Peyer's patch (tissue), 4 donors: Measurements from ENCODE around the gene PPM1M. TPM values are rescaled to one million over a fixed set of nuclear protein-coding genes. Genes with fewer than 3 reads are reported as not detected.
A peak's percentile ranks its signal among the peaks of the same experiment; 100 is the strongest.

Source experiments
- DNase-seq, 3 donors: peaks; one replicate each; pipeline ENCODE4 v3.0.0-alpha.2; 2017 to 2019
- H3K27ac ChIP-seq, 4 donors: fragments of 200-600 bp; sonication (generic); one replicate each; pipeline ENCODE4 v1.5.1; 2016 to 2019
- H3K27me3 ChIP-seq, 2 donors: fragments of 200-600 bp; sonication (generic); one replicate each; pipeline ENCODE4 v1.5.1; 2019
- H3K36me3 ChIP-seq, 3 donors: fragments of 200-600 bp; sonication (generic); one replicate each; pipeline ENCODE4 v1.5.1; 2016 to 2019
- H3K4me1 ChIP-seq, 4 donors: fragments of 200-600 bp; sonication (generic); one replicate each; pipeline ENCODE4 v1.5.1; 2016 to 2019
- H3K4me3 ChIP-seq, 4 donors: fragments of 200-600 bp; sonication (generic); 1 replicate in 3 of 4; 2 replicates in 1 of 4; pipeline ENCODE4 v1.5.1; 2016 to 2019; ENCODE audit warnings: mild to moderate bottlenecking in 1 of 4
- H3K9me3 ChIP-seq, 4 donors: fragments of 200-600 bp; sonication (generic); one replicate each; pipeline ENCODE4 v1.5.1; 2016 to 2019; ENCODE audit warnings: mild to moderate bottlenecking in 1 of 4
- CTCF ChIP-seq, 6 experiments: fragments of 450-650 bp in 4 of 6; fragments of 200-600 bp in 2 of 6; sonication (generic) in 1 of 6; IDR thresholded peaks; one replicate each; pipeline ENCODE4 v1.5.1; 2017 to 2019; ENCODE audit warnings: antibody characterized with exemption in 6 of 6, mild to moderate bottlenecking in 3 of 6, moderate library complexity in 1 of 6
- POLR2A ChIP-seq, 2 donors: fragments of 450-650 bp; IDR thresholded peaks; one replicate each; pipeline ENCODE4 v1.5.1; 2017; ENCODE audit warnings: antibody characterized with exemption in 2 of 2, mild to moderate bottlenecking in 2 of 2, moderate library complexity in 2 of 2
- total RNA-seq, 4 donors: library from RNA; depleted of rRNA; stranded (reverse); fragments of >200 nt; gene quantifications; one replicate each; pipeline ENCODE4 v1.1.0, GENCODE V29; 2016

Gene PPM1M
- total RNA-seq, 4 donors from 2014 or later: 4.0 to 32.2 (median 6.7) TPM

GRCh38 chr3:52238761-52239701 lies 6.5 kb upstream of the PPM1M start, which contains the start of gene TWF2:
Gene TWF2, minus strand, starts transcription at chr3:52239158. Its CDS starts 142 bp downstream, at chr3:52239016.
- H3K4me1 ChIP-seq: peaks cover 0 to 46% (median 16%) of the 10 kb centered on the region in 4 donors
- TF ChIP-seq CTCF (IDR thresholded peaks at IDR 0.05) (peak; percentile 25 to 61 (median 48)), POLR2A (IDR thresholded peaks at IDR 0.05) (peak; percentile 50 to 59)
- H3K27me3 ChIP-seq: no peaks in the 10 kb centered on the region
- peak; percentile 77 to 91 (median 87) for DNase-seq
- H3K9me3 ChIP-seq: no peaks in the 10 kb centered on the region
- peak within 1 kb of the TSS; percentile 83 to 99 (median 92) for H3K27ac ChIP-seq
- H3K4me3 ChIP-seq: peak within 1 kb of the TSS; percentile 88 to 94 (median 91)
- peaks cover 0 to 12% (median 0%) of the 10 kb centered on the region in 3 donors for H3K36me3 ChIP-seq

GRCh38 chr3:52240059-52240885 lies 5.3 kb upstream of the PPM1M start:
- Histone ChIP-seq H3K4me3 (peak overlapping the region in 2 of 4 donors; percentile 88 to 94), H3K27me3 (no peaks in the 10 kb centered on the region), H3K9me3 (no peaks in the 10 kb centered on the region), H3K36me3 (no peaks in the 10 kb centered on the region), H3K4me1 (peaks cover 2 to 52% (median 21%) of the 10 kb centered on the region in 4 donors), H3K27ac (peak overlapping the region in 3 of 4 donors; percentile 83 to 99 (median 94))
- DNase-seq: peak; percentile 40 to 69 (median 46)
- TF ChIP-seq CTCF (IDR thresholded peaks at IDR 0.05) (no peak), POLR2A (IDR thresholded peaks at IDR 0.05) (no peak)

- Histone ChIP-seq H3K4me3 (no peak overlapping the region), H3K36me3 (no peaks in the 10 kb centered on the region), H3K9me3 (no peaks in the 10 kb centered on the region), H3K4me1 (peaks cover 3 to 48% (median 20%) of the 10 kb centered on the region in 4 donors), H3K27me3 (no peaks in the 10 kb centered on the region), H3K27ac (no peak overlapping the region)
- DNase-seq: no peak
- no peak for TF ChIP-seq POLR2A (IDR thresholded peaks at IDR 0.05)
- TF ChIP-seq CTCF (IDR thresholded peaks at IDR 0.05): no peak
Observed at GRCh38 chr3:52240886-52241370, 4.6 kb upstream of the PPM1M start.

GRCh38 chr3:52242039-52242438 lies 3.5 kb upstream of the PPM1M start:
- Histone ChIP-seq H3K4me3 (no peak overlapping the region), H3K27ac (no peak overlapping the region), H3K4me1 (peaks cover 3 to 39% (median 26%) of the 10 kb centered on the region in 4 donors), H3K27me3 (no peaks in the 10 kb centered on the region), H3K36me3 (no peaks in the 10 kb centered on the region), H3K9me3 (no peaks in the 10 kb centered on the region)
- DNase-seq: no peak
- no peak for TF ChIP-seq POLR2A (IDR thresholded peaks at IDR 0.05)
- TF ChIP-seq CTCF (IDR thresholded peaks at IDR 0.05): no peak
